HL-60/S4 treated with phorbol 12-myristate 13-acetate at 8.2 ng/mL for 4 days and 3 days (cell line): Measurements from ENCODE around the gene LYSMD1.

Source experiments
- in situ Hi-C: fragments of 300-500 bp; cut with MboI; formaldehyde crosslinking; loops from 2 replicates; pipeline ENCODE4 v1.15.0; 2022; ENCODE audit warnings: low sequenced_read_pairs

The LYSMD1 gene

GRCh38 chr1:151176514-151177045 lies 10.9 kb upstream of the LYSMD1 start:
- in situ Hi-C loops: no loop called here

- in situ Hi-C loops: no loop called here
These were observed 10.2 kb upstream of the LYSMD1 start, which contains the start of gene TMOD4 for GRCh38 chr1:151175863-151176262. TMOD4 (minus strand) TSS chr1:151175981; CDS start chr1:151174875, 1,106 bp downstream.

- in situ Hi-C loops: no loop called here
These were observed 9.5 kb upstream of the LYSMD1 start for GRCh38 chr1:151175041-151175741.

- in situ Hi-C loops: no loop called here
These were observed 5.5 kb upstream of the LYSMD1 start for GRCh38 chr1:151171190-151171589.

GRCh38 chr1:151167116-151167515 lies 1.4 kb upstream of the LYSMD1 start:
- in situ Hi-C loops: no loop called here

GRCh38 chr1:151166505-151166956 lies 829 bp upstream of the LYSMD1 start:
- in situ Hi-C loops: no loop called here

GRCh38 chr1:151165281-151165737 lies 393 bp downstream of the LYSMD1 start:
- in situ Hi-C loops: no loop called here

- in situ Hi-C loops: no loop called here
These were observed 896 bp downstream of the LYSMD1 start for GRCh38 chr1:151164732-151165280.

GRCh38 chr1:151159373-151159772 lies 6.3 kb downstream of the LYSMD1 start:
- in situ Hi-C loops: no loop called here

- in situ Hi-C loops: no loop called here
These were observed 6.9 kb downstream of the LYSMD1 start for GRCh38 chr1:151158751-151159251.

- in situ Hi-C loops: no loop called here
These were observed 7.4 kb downstream of the LYSMD1 start for GRCh38 chr1:151158326-151158725.

- in situ Hi-C loops: no loop called here
These were observed 8.6 kb downstream of the LYSMD1 start for GRCh38 chr1:151157067-151157531.

GRCh38 chr1:151156515-151156819 lies 9.2 kb downstream of the LYSMD1 start, which contains the start of gene TNFAIP8L2:
TNFAIP8L2 (plus strand) TSS chr1:151156649; CDS start chr1:151158698, 2,049 bp downstream.
- in situ Hi-C loops: no loop called here

GRCh38 chr1:151147665-151148064 lies 18.0 kb downstream of the LYSMD1 start:
- in situ Hi-C loops: no loop called here

- in situ Hi-C loops: no loop called here
These were observed 18.6 kb downstream of the LYSMD1 start for GRCh38 chr1:151147132-151147503.

- in situ Hi-C loops: no loop called here
These were observed 19.1 kb downstream of the LYSMD1 start, which contains the start of gene SEMA6C for GRCh38 chr1:151146412-151147131. SEMA6C (minus strand) TSS chr1:151146631; CDS start chr1:151142621, 4,010 bp downstream.

- in situ Hi-C loops: no loop called here
These were observed 19.7 kb downstream of the LYSMD1 start for GRCh38 chr1:151146072-151146411.

- in situ Hi-C loops: no loop called here
These were observed 20.2 kb downstream of the LYSMD1 start for GRCh38 chr1:151145304-151146071.

GRCh38 chr1:151144474-151145303 lies 21.0 kb downstream of the LYSMD1 start:
- in situ Hi-C loops: no loop called here

- in situ Hi-C loops: no loop called here
These were observed 21.7 kb downstream of the LYSMD1 start for GRCh38 chr1:151143986-151144385.
